Naive thymus-derived CD8-positive, alpha-beta T cell (primary cell): ENCODE results near the gene RIOK3. TPM values are rescaled to one million over a fixed set of nuclear protein-coding genes. Genes with fewer than 3 reads are reported as not detected.

Source experiments
- ATAC-seq, 2 donors: fragments of 150-1000 bp; cut with Tn5 transposase in 1 of 2; sonication (Bioruptor Pico), chemical (Tn5 transposase) in 1 of 2; 1 replicate in 1 of 2; 2 replicates in 1 of 2; pipeline ENCODE4 v1.10.0; 2021; ENCODE audit warnings: mild to moderate bottlenecking in 2 of 2, moderate library complexity in 2 of 2
- POLR2A ChIA-PET: fragments of 350-600 bp; sonication (Branson Sonifier 250); formaldehyde crosslinking; loops from one replicate; lab custom pipeline; 2021; ENCODE audit warnings: antibody characterized with exemption; lab: Charles Lee
- DNase-seq, 10 donors: peaks; one replicate each; pipeline versions ENCODE4 v3.0.0 to v3.0.0-alpha.2; 2020 to 2022
- H3K27ac Mint-ChIP-seq, 10 donors: one replicate each; pipeline ENCODE4 v1.8.0; 2020 to 2022; ENCODE audit warnings: mild to moderate bottlenecking in 10 of 10, mixed read lengths in 10 of 10, moderate library complexity in 4 of 10, inconsistent platforms in 1 of 10
- H3K27me3 Mint-ChIP-seq, 5 donors: one replicate each; pipeline ENCODE4 v1.8.0; 2021 to 2022; ENCODE audit warnings: mixed read lengths in 5 of 5
- H3K36me3 Mint-ChIP-seq, 3 donors: one replicate each; pipeline ENCODE4 v1.8.0; 2020 to 2022; ENCODE audit warnings: mixed read lengths in 3 of 3, mild to moderate bottlenecking in 2 of 3, inconsistent platforms in 1 of 3
- H3K4me1 Mint-ChIP-seq, 4 donors: one replicate each; pipeline ENCODE4 v1.8.0; 2021 to 2022; ENCODE audit warnings: mixed read lengths in 4 of 4
- H3K4me3 Mint-ChIP-seq, 10 donors: one replicate each; pipeline ENCODE4 v1.8.0; 2020 to 2022; ENCODE audit warnings: mild to moderate bottlenecking in 10 of 10, mixed read lengths in 10 of 10, moderate library complexity in 6 of 10, inconsistent platforms in 1 of 10
- H3K9me3 Mint-ChIP-seq, 9 donors: one replicate each; pipeline ENCODE4 v1.8.0; 2020 to 2022; ENCODE audit warnings: mixed read lengths in 9 of 9, mild to moderate bottlenecking in 3 of 9, inconsistent platforms in 1 of 9, moderate library complexity in 1 of 9
- polyA plus RNA-seq, 3 donors: library from polyadenylated mRNA; unstranded; fragments of 300-500 nt; fragmentation: Illumina TruSeq; gene quantifications; one replicate each; pipeline ENCODE4 v1.2.3, GENCODE V29; 2021
- total RNA-seq, 8 experiments: library from RNA in 2 of 8; stranded (reverse) in 2 of 8; gene quantifications; one replicate each; pipeline ENCODE4 v1.2.3 and lab custom pipeline; 2021 to 2026

RIOK3 gene
- total RNA-seq (10 to 100 TPM; 78.9 to 79.6 TPM), polyA plus RNA-seq (10 to 100 TPM; 19.2 to 27.7 (median 25.0) TPM), total RNA-seq (lab: John Stamatoyannopoulos, UW) (78.3 to 112 (median 84.1) reads per million in 6 experiments)

- H3K27ac Mint-ChIP-seq, result peak within 1 kb of the TSS; percentile 92 to 99 (median 96)
- peaks cover 14 to 50% (median 42%) of the 10 kb centered on the region in 4 donors for H3K4me1 Mint-ChIP-seq
- H3K36me3 Mint-ChIP-seq, result peaks cover 0 to 13% (median 0%) of the 10 kb centered on the region in 3 donors
- DNase-seq (peak; percentile 70 to 90 (median 78)), ATAC-seq (peak; percentile 91 to 95)
- H3K4me3 Mint-ChIP-seq, result peak within 1 kb of the TSS; percentile 92 to 100 (median 99)
- no peaks in the 10 kb centered on the region for H3K27me3 Mint-ChIP-seq
- H3K9me3 Mint-ChIP-seq, result no peaks in the 10 kb centered on the region
- POLR2A ChIA-PET, result interaction anchor here (0.7 to 2.4 kb wide), 8 partner anchors 10 to 685 kb away, joined by 3 to 11 read pairs (median 4); partner anchors contain the start of gene RMC1
Observed at GRCh38 chr18:23452728-23453679, at the start of gene RIOK3. RIOK3 (plus strand) TSS chr18:23453287; CDS start chr18:23453440, 153 bp downstream.

DNA sequence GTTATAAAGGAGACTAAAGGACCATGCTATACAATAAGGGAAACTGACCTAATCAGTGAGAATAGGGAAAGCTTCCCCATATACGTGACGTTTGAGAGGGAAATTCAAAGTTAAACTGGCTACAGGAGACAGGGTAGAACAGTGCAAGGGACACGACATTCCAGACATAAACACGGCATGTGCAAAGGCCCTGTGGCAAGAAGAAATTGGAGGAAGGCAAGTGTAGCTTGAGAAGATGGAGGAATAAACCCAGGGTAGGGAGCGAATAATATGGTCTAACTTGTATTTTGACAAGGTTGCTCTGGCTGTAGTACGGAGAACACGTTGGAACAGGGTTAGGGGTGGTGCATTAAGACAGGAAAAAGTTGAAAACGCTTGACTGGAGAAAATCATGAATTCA is 49.8 kb upstream of the RIOK3 start:
- Mint-ChIP-seq H3K36me3 (peaks cover 3 to 8% (median 7%) of the 10 kb centered on the region in 3 donors), H3K27ac (peak overlapping the region in 1 of 10 donors; percentile 76), H3K27me3 (no peaks in the 10 kb centered on the region), H3K4me3 (no peak overlapping the region), H3K4me1 (peaks cover 2 to 9% (median 6%) of the 10 kb centered on the region in 4 donors), H3K9me3 (peaks cover 0 to 2% (median 0%) of the 10 kb centered on the region in 9 donors)
- DNase-seq (no peak), ATAC-seq (no peak)
- POLR2A ChIA-PET, result no interaction called here

- DNase-seq, result no peak
- POLR2A ChIA-PET, result interaction anchor here (0.6 kb wide), 1 partner anchor 607 kb away, joined by 5 read pairs; no protein-coding TSS in a partner anchor
- H3K9me3 Mint-ChIP-seq, result peaks cover 0 to 2% (median 0%) of the 10 kb centered on the region in 9 donors
- no peaks in the 10 kb centered on the region for H3K27me3 Mint-ChIP-seq
- no peak overlapping the region for H3K4me3 Mint-ChIP-seq
- no peak overlapping the region for H3K27ac Mint-ChIP-seq
- peaks cover 0 to 5% (median under 1%) of the 10 kb centered on the region in 4 donors for H3K4me1 Mint-ChIP-seq
- no peak for ATAC-seq
- peaks cover 3 to 8% (median 7%) of the 10 kb centered on the region in 3 donors for H3K36me3 Mint-ChIP-seq
Observed at GRCh38 chr18:23405636-23406035, 47.5 kb upstream of the RIOK3 start.

DNA sequence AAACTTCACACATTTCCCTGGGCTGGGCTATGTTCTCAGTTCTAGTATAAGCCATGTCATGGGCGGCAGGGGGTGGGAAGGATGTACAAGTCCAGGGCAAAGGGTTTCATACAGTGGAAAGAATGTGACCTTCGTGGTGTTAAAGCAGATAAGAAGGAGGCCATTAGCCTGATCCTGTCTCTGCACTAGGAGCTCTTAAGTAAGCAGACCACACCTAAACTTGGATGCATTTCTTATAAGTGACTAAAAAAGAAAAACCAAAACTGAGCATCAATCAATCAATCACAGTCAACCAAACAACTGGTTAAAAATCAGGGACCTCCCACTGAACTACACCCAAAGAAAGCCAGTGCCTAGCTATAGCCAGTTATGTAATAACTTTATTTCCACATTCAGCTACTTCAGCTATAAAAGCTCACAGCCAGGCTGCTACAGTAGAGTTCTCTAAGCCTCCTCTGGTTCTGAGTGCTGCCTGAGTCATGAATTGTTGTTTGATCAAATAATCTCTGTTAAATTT is 46.8 kb upstream of the RIOK3 start:
- Mint-ChIP-seq H3K4me1 (peaks cover 0 to 3% (median under 1%) of the 10 kb centered on the region in 4 donors), H3K9me3 (peaks cover 0 to 2% (median 0%) of the 10 kb centered on the region in 9 donors), H3K27me3 (no peaks in the 10 kb centered on the region), H3K27ac (no peak overlapping the region), H3K36me3 (peaks cover 3 to 8% (median 7%) of the 10 kb centered on the region in 3 donors), H3K4me3 (no peak overlapping the region)
- ATAC-seq (no peak), DNase-seq (no peak)
- POLR2A ChIA-PET, result interaction anchor here (0.6 kb wide), 1 partner anchor 287 kb away, joined by 4 read pairs; no protein-coding TSS in a partner anchor

DNA sequence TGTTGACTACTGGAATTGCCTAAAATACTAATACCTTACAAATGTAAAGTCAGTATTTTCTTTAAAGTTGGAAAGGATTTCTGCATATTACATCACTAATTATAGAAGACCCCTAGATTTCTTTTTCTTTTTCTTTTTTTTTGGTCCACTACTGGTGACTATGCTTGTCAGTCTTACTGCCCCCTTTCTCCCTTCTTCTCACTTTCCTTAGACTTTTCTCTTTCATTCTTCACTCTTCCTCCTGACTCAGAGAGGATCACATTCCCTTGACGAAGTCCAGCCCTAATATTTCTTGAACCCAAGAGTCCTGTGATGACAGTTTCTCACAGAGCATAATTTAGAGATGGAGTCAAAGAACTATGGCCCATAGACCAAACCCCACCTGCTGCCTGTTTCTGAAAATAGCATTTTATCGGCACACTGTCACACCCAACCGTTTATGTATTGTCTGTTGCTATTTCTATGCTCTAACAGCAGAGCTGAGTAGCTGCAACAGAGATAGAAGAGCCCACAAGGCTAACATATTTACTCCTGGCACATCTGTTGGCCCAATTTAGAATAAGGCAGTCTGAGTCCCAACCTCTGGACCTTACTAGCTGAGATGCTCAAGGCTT is 40.6 kb upstream of the RIOK3 start:
- Mint-ChIP-seq H3K27me3 (no peaks in the 10 kb centered on the region), H3K4me3 (no peak overlapping the region), H3K4me1 (peaks cover 0 to 5% (median under 1%) of the 10 kb centered on the region in 4 donors), H3K9me3 (no peaks in the 10 kb centered on the region), H3K27ac (no peak overlapping the region), H3K36me3 (no peaks in the 10 kb centered on the region)
- POLR2A ChIA-PET, result interaction anchor here (1.3 kb wide), 1 partner anchor 40 kb away, joined by 4 read pairs; the partner anchor contains the start of gene RIOK3
- DNase-seq (no peak), ATAC-seq (no peak)

DNA sequence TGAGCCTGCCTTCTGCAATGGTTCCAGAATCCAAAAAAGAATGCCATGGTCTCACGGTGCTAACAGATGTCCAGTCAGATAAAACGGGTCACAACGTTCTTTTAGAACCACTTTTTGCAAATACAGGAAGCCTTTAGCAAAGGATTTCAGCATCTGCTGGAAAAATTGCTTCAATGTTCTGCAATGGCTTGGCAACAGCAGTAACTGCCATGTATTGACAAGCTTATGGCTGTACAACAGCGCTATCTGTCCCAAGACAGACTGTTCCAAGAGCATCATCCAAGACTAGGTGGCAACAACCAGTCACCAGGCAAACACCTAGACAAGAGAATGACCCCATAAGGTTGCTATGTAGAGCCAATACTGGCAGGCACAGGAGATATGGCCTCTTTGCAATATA is 37.6 kb upstream of the RIOK3 start:
- no peaks in the 10 kb centered on the region for H3K9me3 Mint-ChIP-seq
- ATAC-seq (no peak), DNase-seq (no peak)
- H3K36me3 Mint-ChIP-seq, result no peaks in the 10 kb centered on the region
- H3K4me1 Mint-ChIP-seq, result peaks cover 0 to 4% (median 0%) of the 10 kb centered on the region in 4 donors
- H3K27ac Mint-ChIP-seq, result no peak overlapping the region
- POLR2A ChIA-PET, result no interaction called here
- H3K4me3 Mint-ChIP-seq, result no peak overlapping the region
- H3K27me3 Mint-ChIP-seq, result no peaks in the 10 kb centered on the region

GRCh38 chr18:23416298-23416697 is 36.8 kb upstream of the RIOK3 start:
- no peaks in the 10 kb centered on the region for H3K36me3 Mint-ChIP-seq
- H3K27ac Mint-ChIP-seq, result no peak overlapping the region
- no peak for ATAC-seq
- no peak overlapping the region for H3K4me3 Mint-ChIP-seq
- H3K9me3 Mint-ChIP-seq, result no peaks in the 10 kb centered on the region
- POLR2A ChIA-PET, result no interaction called here
- DNase-seq, result no peak
- no peaks in the 10 kb centered on the region for H3K27me3 Mint-ChIP-seq
- H3K4me1 Mint-ChIP-seq, result peaks cover 0 to 4% (median 0%) of the 10 kb centered on the region in 4 donors

DNA sequence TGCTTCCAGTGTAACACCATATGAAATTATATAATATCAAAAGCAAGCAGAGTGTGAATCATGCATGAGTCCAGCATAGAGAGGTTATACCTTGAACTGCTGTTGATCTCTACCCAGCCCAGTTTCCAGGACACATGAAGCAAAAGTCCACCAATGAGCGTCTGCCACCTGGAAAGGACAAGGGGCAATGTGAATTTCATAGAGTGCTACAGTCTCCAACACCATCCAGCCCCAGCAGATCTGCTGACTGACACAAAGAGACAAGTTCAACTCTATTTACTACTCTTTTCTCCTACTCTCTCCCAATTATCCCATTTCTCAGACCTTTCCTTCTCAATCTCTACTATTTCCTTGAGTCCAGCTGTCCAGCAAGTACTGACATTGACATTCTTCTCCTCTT is 31.8 kb upstream of the RIOK3 start:
- H3K4me1 Mint-ChIP-seq, result peaks cover 0 to 21% (median 5%) of the 10 kb centered on the region in 4 donors
- no peaks in the 10 kb centered on the region for H3K27me3 Mint-ChIP-seq
- peaks cover 0 to 1% (median 0%) of the 10 kb centered on the region in 9 donors for H3K9me3 Mint-ChIP-seq
- POLR2A ChIA-PET, result no interaction called here
- no peak overlapping the region for H3K27ac Mint-ChIP-seq
- ATAC-seq (no peak), DNase-seq (no peak)
- H3K4me3 Mint-ChIP-seq, result no peak overlapping the region
- H3K36me3 Mint-ChIP-seq, result peaks cover 0 to 6% (median 0%) of the 10 kb centered on the region in 3 donors

GRCh38 chr18:23422751-23423418 is 30.2 kb upstream of the RIOK3 start:
- ATAC-seq (no peak), DNase-seq (peak in 1 of 10 donors; percentile 25)
- H3K4me3 Mint-ChIP-seq, result peak overlapping the region in 2 of 10 donors; percentile 38 to 58
- H3K27ac Mint-ChIP-seq, result peak overlapping the region in 3 of 10 donors; percentile 39 to 83 (median 65)
- peaks cover 0 to 2% (median 0%) of the 10 kb centered on the region in 9 donors for H3K9me3 Mint-ChIP-seq
- H3K27me3 Mint-ChIP-seq, result no peaks in the 10 kb centered on the region
- peaks cover 0 to 19% (median 5%) of the 10 kb centered on the region in 4 donors for H3K4me1 Mint-ChIP-seq
- POLR2A ChIA-PET, result no interaction called here
- H3K36me3 Mint-ChIP-seq, result peaks cover 0 to 6% (median 0%) of the 10 kb centered on the region in 3 donors

GRCh38 chr18:23424616-23425015 is 28.5 kb upstream of the RIOK3 start:
- Mint-ChIP-seq H3K27me3 (no peaks in the 10 kb centered on the region), H3K4me3 (no peak overlapping the region), H3K27ac (no peak overlapping the region), H3K4me1 (peaks cover 0 to 19% (median 5%) of the 10 kb centered on the region in 4 donors), H3K36me3 (peaks cover 0 to 14% (median 0%) of the 10 kb centered on the region in 3 donors), H3K9me3 (peaks cover 0 to 4% (median 0%) of the 10 kb centered on the region in 9 donors)
- ATAC-seq, result no peak
- POLR2A ChIA-PET, result interaction anchor here (0.6 kb wide), 1 partner anchor 353 kb away, joined by 5 read pairs; no protein-coding TSS in a partner anchor
- DNase-seq, result no peak

- Mint-ChIP-seq H3K27me3 (no peaks in the 10 kb centered on the region), H3K27ac (no peak overlapping the region), H3K4me1 (no peaks in the 10 kb centered on the region)
Observed at GRCh38 chr18:23428821-23429220, 24.3 kb upstream of the RIOK3 start.

More at GRCh38 chr18:23428821-23429220, 24.3 kb upstream of the RIOK3 start:
- ATAC-seq (no peak), DNase-seq (no peak)
- Mint-ChIP-seq H3K4me3 (no peak overlapping the region), H3K9me3 (peaks cover 0 to 4% (median 0%) of the 10 kb centered on the region in 9 donors), H3K36me3 (peaks cover 0 to 18% (median 0%) of the 10 kb centered on the region in 3 donors)
- POLR2A ChIA-PET, result interaction anchor here (0.6 kb wide), 1 partner anchor 114 kb away, joined by 4 read pairs; no protein-coding TSS in a partner anchor
